ENCODE data around the gene FANCI.

Gene FANCI

DNA sequence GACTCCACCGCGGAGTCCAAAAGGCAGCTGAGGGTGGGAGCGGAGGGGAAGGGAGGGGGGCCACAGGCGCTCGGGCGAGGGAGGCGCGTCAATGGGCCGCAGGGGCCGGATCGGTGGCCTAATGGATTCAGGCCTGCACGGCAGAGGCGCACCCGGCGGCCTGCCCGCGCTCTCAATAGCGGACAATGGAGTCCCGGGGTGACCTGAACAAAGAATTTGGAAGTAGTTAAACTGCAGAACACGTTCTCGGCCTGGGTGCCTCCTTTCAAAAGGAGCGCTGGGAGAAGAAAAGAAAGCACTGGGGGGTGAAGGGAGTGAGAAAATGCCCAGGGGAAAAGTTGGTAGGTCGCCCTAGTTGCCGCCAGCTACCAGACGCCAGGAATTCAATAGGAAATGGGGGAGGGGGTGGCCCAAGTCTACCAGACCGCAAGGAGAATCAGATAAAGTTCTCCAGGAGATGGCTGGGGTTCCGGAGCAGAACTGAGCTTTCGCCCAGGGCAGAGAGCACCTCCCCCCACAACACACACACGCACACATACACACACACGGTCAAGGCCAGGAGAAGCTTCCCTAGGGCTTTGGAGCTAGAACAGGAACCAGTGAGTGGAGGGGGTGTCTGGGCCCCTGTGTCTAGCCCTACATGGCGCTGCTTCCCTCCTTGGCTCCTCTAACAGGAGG, 116.7 kb downstream of the FANCI start:
- H3K9me3 ChIP-seq (ENCODE audit: control insufficient read depth, low read length) = no peaks in the 10 kb centered on the region
- no peaks in the 10 kb centered on the region for H3K36me3 ChIP-seq (ENCODE audit: control insufficient read depth, insufficient read depth, low read length)
- H3K9ac ChIP-seq (ENCODE audit: low read length) = no peak overlapping the region
- peaks cover 10% of the 10 kb centered on the region for H3K4me1 ChIP-seq (ENCODE audit: control insufficient read depth, insufficient read depth, low read length)
- peaks cover 98% of the 10 kb centered on the region for H3K27me3 ChIP-seq (ENCODE audit: control insufficient read depth, insufficient read depth, low read length)
- no peak overlapping the region for H3K4me3 ChIP-seq (ENCODE audit: low read length)

DNA sequence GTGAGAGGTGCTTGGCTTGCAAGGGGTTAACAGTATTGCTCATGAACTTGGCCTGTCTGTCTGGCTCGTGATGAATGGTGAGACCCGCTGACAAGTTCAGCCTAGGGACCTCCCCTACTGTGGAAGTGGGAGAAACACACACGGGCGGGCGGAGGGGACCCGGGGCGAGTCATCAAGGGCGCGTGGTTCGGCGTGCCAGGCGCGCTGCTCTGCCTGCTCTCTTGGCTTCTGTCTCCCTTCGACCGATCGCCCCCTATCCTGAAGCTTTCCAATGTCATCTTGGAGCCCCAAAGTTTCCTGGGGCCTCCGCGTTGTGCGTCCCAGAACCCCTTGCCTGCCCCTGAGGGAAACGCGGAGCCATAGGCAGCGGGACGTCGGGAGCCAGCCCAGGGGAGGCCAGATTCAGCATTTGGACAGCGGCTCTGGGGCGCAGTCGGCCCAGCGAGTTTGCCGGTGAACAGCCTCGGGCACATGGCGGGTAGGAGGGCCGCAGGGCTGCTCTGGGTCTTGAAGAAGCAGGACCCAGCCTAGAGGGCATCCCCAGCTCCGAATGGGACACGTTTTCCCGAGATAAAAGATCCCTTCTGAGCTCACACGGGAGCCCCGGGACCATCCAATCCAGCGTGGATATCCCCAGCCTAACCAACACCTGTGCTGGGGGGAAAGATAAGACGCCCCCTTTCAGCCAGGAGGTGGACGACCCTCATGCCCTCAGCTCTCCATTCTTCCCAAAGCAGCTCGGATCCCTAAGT, 117.8 kb downstream of the FANCI start:
- Histone ChIP-seq H3K9ac (ENCODE audit: low read length) (no peak overlapping the region), H3K27me3 (ENCODE audit: control insufficient read depth, insufficient read depth, low read length) (peaks cover 100% of the 10 kb centered on the region), H3K4me3 (ENCODE audit: low read length) (no peak overlapping the region), H3K9me3 (ENCODE audit: control insufficient read depth, low read length) (no peaks in the 10 kb centered on the region), H3K4me1 (ENCODE audit: control insufficient read depth, insufficient read depth, low read length) (peaks cover 10% of the 10 kb centered on the region), H3K36me3 (ENCODE audit: control insufficient read depth, insufficient read depth, low read length) (no peaks in the 10 kb centered on the region)

GRCh38 chr15:89362203-89363101, 118.7 kb downstream of the FANCI start:
- H3K4me3 ChIP-seq (ENCODE audit: low read length) = no peak overlapping the region
- no peaks in the 10 kb centered on the region for H3K9me3 ChIP-seq (ENCODE audit: control insufficient read depth, low read length)
- H3K36me3 ChIP-seq (ENCODE audit: control insufficient read depth, insufficient read depth, low read length) = no peaks in the 10 kb centered on the region
- H3K4me1 ChIP-seq (ENCODE audit: control insufficient read depth, insufficient read depth, low read length) = peaks cover 13% of the 10 kb centered on the region
- H3K27me3 ChIP-seq (ENCODE audit: control insufficient read depth, insufficient read depth, low read length) = peaks cover 100% of the 10 kb centered on the region
- no peak overlapping the region for H3K9ac ChIP-seq (ENCODE audit: low read length)

DNA sequence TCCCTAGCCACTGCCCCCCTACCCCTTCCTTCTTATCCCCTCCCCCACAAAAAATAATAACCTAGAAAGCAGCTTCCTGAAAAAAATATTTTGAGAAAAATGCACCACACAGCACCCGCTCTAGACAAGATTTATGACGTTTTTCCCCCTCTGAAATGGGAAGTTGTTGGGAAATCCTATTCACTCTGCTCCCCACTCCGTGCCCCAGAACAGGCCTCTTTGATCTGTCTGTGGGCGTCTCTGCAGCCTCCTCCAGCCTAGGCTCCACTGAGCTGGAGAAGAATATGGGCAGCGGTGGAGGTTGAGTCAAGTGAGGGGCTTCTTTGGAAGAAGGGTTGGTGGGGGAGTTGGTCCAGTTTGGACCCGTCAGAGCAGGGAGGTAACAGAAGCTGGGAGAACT, 119.4 kb downstream of the FANCI start:
- Histone ChIP-seq H3K4me1 (ENCODE audit: control insufficient read depth, insufficient read depth, low read length) (peaks cover 15% of the 10 kb centered on the region), H3K9ac (ENCODE audit: low read length) (no peak overlapping the region), H3K9me3 (ENCODE audit: control insufficient read depth, low read length) (no peaks in the 10 kb centered on the region), H3K36me3 (ENCODE audit: control insufficient read depth, insufficient read depth, low read length) (no peaks in the 10 kb centered on the region), H3K27me3 (ENCODE audit: control insufficient read depth, insufficient read depth, low read length) (peaks cover 100% of the 10 kb centered on the region), H3K4me3 (ENCODE audit: low read length) (no peak overlapping the region)

GRCh38 chr15:89363770-89364169, 120.0 kb downstream of the FANCI start:
- Histone ChIP-seq H3K9ac (ENCODE audit: low read length) (no peak overlapping the region), H3K4me1 (ENCODE audit: control insufficient read depth, insufficient read depth, low read length) (peaks cover 15% of the 10 kb centered on the region), H3K4me3 (ENCODE audit: low read length) (no peak overlapping the region), H3K9me3 (ENCODE audit: control insufficient read depth, low read length) (no peaks in the 10 kb centered on the region), H3K27me3 (ENCODE audit: control insufficient read depth, insufficient read depth, low read length) (peaks cover 100% of the 10 kb centered on the region), H3K36me3 (ENCODE audit: control insufficient read depth, insufficient read depth, low read length) (no peaks in the 10 kb centered on the region)

DNA sequence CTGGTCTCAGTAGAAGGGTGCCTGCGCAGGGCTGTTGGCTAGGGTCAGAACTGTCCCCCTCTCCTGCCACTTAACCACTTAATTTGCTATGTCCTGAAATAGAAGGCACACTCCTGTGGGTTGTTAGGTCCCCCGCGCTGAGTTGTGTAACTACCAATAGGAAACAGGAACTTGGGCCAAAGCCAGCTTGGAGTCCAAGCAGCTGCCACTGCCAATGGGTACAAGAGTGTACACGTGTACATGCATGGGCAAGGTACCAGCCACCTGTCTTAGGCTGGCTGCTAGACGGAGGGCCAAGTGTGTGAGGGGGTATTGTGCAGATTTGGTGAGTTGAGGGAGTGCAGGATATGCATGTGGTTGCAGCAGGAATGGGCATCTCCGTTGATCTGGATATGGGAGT, 120.6 kb downstream of the FANCI start:
- peaks cover 10% of the 10 kb centered on the region for H3K4me1 ChIP-seq (ENCODE audit: control insufficient read depth, insufficient read depth, low read length)
- H3K9ac ChIP-seq (ENCODE audit: low read length) = no peak overlapping the region
- no peak overlapping the region for H3K4me3 ChIP-seq (ENCODE audit: low read length)
- H3K27me3 ChIP-seq (ENCODE audit: control insufficient read depth, insufficient read depth, low read length) = peaks cover 100% of the 10 kb centered on the region
- H3K36me3 ChIP-seq (ENCODE audit: control insufficient read depth, insufficient read depth, low read length) = no peaks in the 10 kb centered on the region
- H3K9me3 ChIP-seq (ENCODE audit: control insufficient read depth, low read length) = no peaks in the 10 kb centered on the region

DNA sequence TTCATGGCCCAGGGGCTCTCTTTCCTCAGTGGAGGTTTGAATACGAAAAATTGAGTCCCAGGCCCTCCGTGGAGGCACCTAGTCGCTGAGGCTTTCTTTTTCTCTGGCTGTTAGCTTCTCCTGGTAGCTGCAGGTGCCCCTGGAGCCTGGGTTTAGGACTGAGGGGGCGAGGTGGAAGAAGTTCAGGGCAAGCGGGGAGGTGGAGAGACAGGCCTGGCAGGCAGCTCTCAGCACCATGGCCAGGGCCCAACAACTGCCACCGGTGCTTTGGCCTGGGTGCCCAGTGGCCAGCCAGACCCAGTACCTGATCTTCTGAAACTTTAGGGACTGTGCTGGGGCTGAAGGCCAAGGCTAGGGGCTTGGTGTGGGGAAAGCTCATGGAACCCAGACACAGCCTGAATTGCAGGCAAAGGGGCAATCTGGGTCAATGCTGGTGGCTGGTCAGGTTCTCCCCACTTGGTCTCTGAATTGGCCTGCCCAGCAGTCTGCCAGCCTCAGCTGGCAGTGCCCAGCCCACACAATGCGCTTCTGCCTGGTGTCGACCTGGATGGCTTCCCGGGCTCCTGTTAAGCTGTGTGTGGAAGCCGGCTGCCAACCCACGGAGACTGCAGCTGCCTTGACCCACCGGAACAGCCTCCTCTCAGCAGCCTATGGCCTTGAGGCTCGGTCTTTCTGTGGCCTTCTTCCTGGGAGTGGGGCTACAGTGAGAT, 121.1 kb downstream of the FANCI start:
- no peak overlapping the region for H3K4me3 ChIP-seq (ENCODE audit: low read length)
- peaks cover 8% of the 10 kb centered on the region for H3K4me1 ChIP-seq (ENCODE audit: control insufficient read depth, insufficient read depth, low read length)

GRCh38 chr15:89365462-89366065, 121.8 kb downstream of the FANCI start:
- H3K36me3 ChIP-seq (ENCODE audit: control insufficient read depth, insufficient read depth, low read length) = no peaks in the 10 kb centered on the region
- no peak overlapping the region for H3K4me3 ChIP-seq (ENCODE audit: low read length)
- H3K4me1 ChIP-seq (ENCODE audit: control insufficient read depth, insufficient read depth, low read length) = peaks cover 9% of the 10 kb centered on the region
- H3K9ac ChIP-seq (ENCODE audit: low read length) = no peak overlapping the region
- no peaks in the 10 kb centered on the region for H3K9me3 ChIP-seq (ENCODE audit: control insufficient read depth, low read length)
- H3K27me3 ChIP-seq (ENCODE audit: control insufficient read depth, insufficient read depth, low read length) = peaks cover 100% of the 10 kb centered on the region

More for the DNA sequence above, 121.1 kb downstream of the FANCI start:
- Histone ChIP-seq H3K9me3 (ENCODE audit: control insufficient read depth, low read length) (no peaks in the 10 kb centered on the region), H3K36me3 (ENCODE audit: control insufficient read depth, insufficient read depth, low read length) (no peaks in the 10 kb centered on the region), H3K9ac (ENCODE audit: low read length) (no peak overlapping the region), H3K27me3 (ENCODE audit: control insufficient read depth, insufficient read depth, low read length) (peaks cover 100% of the 10 kb centered on the region)
